ENCODE measurements around the gene LINGO4. TPM values are rescaled to one million over a fixed set of nuclear protein-coding genes. Genes with fewer than 3 reads are reported as not detected.

Gene LINGO4
- total and polyA plus RNA-seq, 10 of the 15 experiments (the other 5 are each of a cell fraction or from before 2014, with no cell fraction given) = not detected

DNA sequence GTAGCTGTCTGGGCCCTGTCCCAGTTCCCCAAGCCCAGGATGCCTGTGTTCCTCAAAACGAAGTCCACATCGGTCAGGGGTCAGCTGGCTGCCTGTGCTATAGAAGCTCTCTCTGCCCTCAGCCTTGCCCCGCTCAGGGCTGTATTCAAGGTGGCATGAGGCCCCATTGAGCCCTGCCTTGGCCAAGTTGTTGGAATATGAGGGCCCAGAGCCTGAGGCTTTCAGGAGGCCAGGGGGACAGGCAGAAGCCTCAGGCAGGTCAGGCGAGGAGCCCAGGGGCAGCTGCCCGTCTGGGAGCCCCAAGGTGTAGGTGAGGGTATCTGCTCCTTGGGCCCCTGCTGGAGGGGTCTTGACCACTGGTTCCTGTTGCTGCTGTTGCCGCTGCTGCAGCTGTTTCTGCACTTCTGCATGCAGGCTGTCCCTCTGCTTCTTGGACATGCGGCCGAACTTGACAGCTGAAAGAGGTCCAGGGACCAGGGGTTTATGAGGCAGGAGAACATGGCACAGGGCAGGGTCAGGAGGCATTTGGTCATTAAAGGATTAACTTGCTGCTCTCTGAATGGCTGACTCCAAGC, 9.8 kb upstream of the LINGO4 start (continued):
- TF ChIP-seq MTA3 (IDR thresholded peaks at IDR 0.05; ENCODE audit: borderline replicate concordance, low read length) (no peak), ZNF217 (IDR thresholded peaks at IDR 0.05) (no peak)
- TF ChIP-seq, protein P1, sequence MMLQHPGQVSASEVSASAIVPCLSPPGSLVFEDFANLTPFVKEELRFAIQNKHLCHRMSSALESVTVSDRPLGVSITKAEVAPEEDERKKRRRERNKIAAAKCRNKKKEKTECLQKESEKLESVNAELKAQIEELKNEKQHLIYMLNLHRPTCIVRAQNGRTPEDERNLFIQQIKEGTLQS (IDR thresholded peaks at IDR 0.05; ENCODE audit: borderline replicate concordance, extremely low read depth, low read depth, low read length) = no peak

- no peaks in the 10 kb centered on the region for H3K9me3 ChIP-seq (replicated peaks; ENCODE audit: control insufficient read depth, insufficient read depth, low read length)
- H3K36me3 ChIP-seq (ENCODE audit: control insufficient read depth in 2 of 2, insufficient read depth in 2 of 2, low read length in 1 of 2) = no peaks in the 10 kb centered on the region
- H3K79me2 ChIP-seq (ENCODE audit: control insufficient read depth, insufficient read depth, low read length) = no peaks in the 10 kb centered on the region
- ChIA-PET CTCF (no interaction called here), POLR2A (no interaction called here), RAD21 (ENCODE audit: unreplicated experiment) (no interaction called here), SMC1A (ENCODE audit: uncharacterized antibody, unreplicated experiment) (no interaction called here)
- TF ChIP-seq KDM1A (IDR thresholded peaks at IDR 0.05; ENCODE audit: borderline replicate concordance) (no peak), RCOR1 (conservative IDR thresholded peaks at IDR 0.05; ENCODE audit: low read depth, low read length) (no peak), MEF2A (IDR thresholded peaks at IDR 0.05; ENCODE audit: insufficient read depth, low read depth, low read length) (no peak), ZNF24 (IDR thresholded peaks at IDR 0.05) (no peak), HDAC2 (IDR thresholded peaks at IDR 0.05) (no peak), NBN (IDR thresholded peaks at IDR 0.05) (no peak), ZNF274 (IDR thresholded peaks at IDR 0.05; ENCODE audit: insufficient read depth, insufficient read length) (no peak)
- TF ChIP-seq, protein P2, sequence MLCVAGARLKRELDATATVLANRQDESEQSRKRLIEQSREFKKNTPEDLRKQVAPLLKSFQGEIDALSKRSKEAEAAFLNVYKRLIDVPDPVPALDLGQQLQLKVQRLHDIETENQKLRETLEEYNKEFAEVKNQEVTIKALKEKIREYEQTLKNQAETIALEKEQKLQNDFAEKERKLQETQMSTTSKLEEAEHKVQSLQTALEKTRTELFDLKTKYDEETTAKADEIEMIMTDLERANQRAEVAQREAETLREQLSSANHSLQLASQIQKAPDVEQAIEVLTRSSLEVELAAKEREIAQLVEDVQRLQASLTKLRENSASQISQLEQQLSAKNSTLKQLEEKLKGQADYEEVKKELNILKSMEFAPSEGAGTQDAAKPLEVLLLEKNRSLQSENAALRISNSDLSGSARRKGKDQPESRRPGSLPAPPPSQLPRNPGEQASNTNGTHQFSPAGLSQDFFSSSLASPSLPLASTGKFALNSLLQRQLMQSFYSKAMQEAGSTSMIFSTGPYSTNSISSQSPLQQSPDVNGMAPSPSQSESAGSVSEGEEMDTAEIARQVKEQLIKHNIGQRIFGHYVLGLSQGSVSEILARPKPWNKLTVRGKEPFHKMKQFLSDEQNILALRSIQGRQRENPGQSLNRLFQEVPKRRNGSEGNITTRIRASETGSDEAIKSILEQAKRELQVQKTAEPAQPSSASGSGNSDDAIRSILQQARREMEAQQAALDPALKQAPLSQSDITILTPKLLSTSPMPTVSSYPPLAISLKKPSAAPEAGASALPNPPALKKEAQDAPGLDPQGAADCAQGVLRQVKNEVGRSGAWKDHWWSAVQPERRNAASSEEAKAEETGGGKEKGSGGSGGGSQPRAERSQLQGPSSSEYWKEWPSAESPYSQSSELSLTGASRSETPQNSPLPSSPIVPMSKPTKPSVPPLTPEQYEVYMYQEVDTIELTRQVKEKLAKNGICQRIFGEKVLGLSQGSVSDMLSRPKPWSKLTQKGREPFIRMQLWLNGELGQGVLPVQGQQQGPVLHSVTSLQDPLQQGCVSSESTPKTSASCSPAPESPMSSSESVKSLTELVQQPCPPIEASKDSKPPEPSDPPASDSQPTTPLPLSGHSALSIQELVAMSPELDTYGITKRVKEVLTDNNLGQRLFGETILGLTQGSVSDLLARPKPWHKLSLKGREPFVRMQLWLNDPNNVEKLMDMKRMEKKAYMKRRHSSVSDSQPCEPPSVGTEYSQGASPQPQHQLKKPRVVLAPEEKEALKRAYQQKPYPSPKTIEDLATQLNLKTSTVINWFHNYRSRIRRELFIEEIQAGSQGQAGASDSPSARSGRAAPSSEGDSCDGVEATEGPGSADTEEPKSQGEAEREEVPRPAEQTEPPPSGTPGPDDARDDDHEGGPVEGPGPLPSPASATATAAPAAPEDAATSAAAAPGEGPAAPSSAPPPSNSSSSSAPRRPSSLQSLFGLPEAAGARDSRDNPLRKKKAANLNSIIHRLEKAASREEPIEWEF (IDR thresholded peaks at IDR 0.05; ENCODE audit: insufficient replicate concordance, low read depth, low read length) = no peak
- intact Hi-C loops (cut with micrococcal nuclease; ENCODE audit: unreplicated experiment) = no loop called here
- H3K27me3 ChIP-seq (replicated peaks in 1 of 2; ENCODE audit: control insufficient read depth in 2 of 2, insufficient read depth in 2 of 2, low read length in 1 of 2) = peaks cover 0 to 4% of the 10 kb centered on the region in 2 experiments; a peak in 2 of 4 replicates
- WGBS (ENCODE audit: insufficient coverage, insufficient replicate concordance, low lambda C conversion rate, missing lambda C conversion rate) = 53% methylated on average over 15 of the region's 15 CpGs
- H3K27ac ChIP-seq (ENCODE audit: control insufficient read depth, insufficient read depth) = no peak overlapping the region
- H3K4me2 ChIP-seq (ENCODE audit: control insufficient read depth, insufficient read depth) = no peak overlapping the region
- H3K4me3 ChIP-seq = no peak overlapping the region
- no peak overlapping the region for H3K9ac ChIP-seq (ENCODE audit: control insufficient read depth, insufficient read depth, low read length)
- in situ Hi-C loops (cut with MboI) = no loop called here
- no peaks in the 10 kb centered on the region for H4K20me1 ChIP-seq (ENCODE audit: control insufficient read depth, insufficient read depth)
- no peak for DNase-seq (ENCODE audit: low read depth, low spot score)
- no peak for FAIRE-seq
- H3K4me1 ChIP-seq (ENCODE audit: control insufficient read depth, insufficient read depth, low read length) = no peaks in the 10 kb centered on the region
- no TSS peak for BruUV-seq (replicated peaks)
- no peak for ATAC-seq
- H2AFZ ChIP-seq (ENCODE audit: control insufficient read depth, low read depth, low read length) = no peak overlapping the region
These were observed 9.2 kb upstream of the LINGO4 start for GRCh38 chr1:151814426-151814825.

Data from GM12878 (cell line).